ENCODE measurements around the gene PAPOLG. TPM values are rescaled to one million over a fixed set of nuclear protein-coding genes. Genes with fewer than 3 reads are reported as not detected.
A peak's percentile ranks its signal among the peaks of the same experiment; 100 is the strongest.

Gene PAPOLG
- total and polyA plus RNA-seq, 2 experiments from 2014 or later = 8.6 to 13.6 TPM

DNA sequence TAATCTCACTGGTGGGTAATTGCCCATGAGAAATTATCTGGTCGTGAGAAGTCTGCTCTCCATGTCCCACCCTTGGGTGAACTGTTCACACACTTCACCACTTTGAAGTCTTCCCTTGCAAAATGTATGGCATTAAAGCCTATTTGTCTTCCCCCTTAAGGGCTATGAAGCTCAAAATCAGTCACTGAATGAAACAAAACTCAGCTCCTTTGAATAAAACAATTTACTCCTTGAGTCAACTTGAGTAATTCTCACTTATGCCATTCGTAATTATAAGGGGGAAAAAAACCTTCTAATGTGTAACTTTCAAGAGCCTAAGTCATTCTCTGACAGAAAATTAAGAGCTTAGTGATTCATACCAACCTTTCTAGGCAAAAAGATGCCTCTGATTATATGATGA, 76.6 kb downstream of the PAPOLG start:
- Histone ChIP-seq H3K4me1 (ENCODE audit: low read depth) (no peaks in the 10 kb centered on the region), H3K27me3 (peaks cover 6% of the 10 kb centered on the region), H3K9me3 (ENCODE audit: low read depth) (no peaks in the 10 kb centered on the region), H3K4me3 (no peak overlapping the region), H3K36me3 (no peaks in the 10 kb centered on the region), H3K27ac (no peak overlapping the region)
- TF ChIP-seq, protein P1, sequence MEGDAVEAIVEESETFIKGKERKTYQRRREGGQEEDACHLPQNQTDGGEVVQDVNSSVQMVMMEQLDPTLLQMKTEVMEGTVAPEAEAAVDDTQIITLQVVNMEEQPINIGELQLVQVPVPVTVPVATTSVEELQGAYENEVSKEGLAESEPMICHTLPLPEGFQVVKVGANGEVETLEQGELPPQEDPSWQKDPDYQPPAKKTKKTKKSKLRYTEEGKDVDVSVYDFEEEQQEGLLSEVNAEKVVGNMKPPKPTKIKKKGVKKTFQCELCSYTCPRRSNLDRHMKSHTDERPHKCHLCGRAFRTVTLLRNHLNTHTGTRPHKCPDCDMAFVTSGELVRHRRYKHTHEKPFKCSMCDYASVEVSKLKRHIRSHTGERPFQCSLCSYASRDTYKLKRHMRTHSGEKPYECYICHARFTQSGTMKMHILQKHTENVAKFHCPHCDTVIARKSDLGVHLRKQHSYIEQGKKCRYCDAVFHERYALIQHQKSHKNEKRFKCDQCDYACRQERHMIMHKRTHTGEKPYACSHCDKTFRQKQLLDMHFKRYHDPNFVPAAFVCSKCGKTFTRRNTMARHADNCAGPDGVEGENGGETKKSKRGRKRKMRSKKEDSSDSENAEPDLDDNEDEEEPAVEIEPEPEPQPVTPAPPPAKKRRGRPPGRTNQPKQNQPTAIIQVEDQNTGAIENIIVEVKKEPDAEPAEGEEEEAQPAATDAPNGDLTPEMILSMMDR (IDR thresholded peaks at IDR 0.05; ENCODE audit: low read depth, low read length) = no peak
- DNase-seq (ENCODE audit: low read depth in 1 of 2, low spot score in 1 of 2) = no peak

GRCh38 chr2:60834270-60834717, 78.2 kb downstream of the PAPOLG start:
- H3K4me3 ChIP-seq = no peak overlapping the region
- peaks cover 6% of the 10 kb centered on the region for H3K27me3 ChIP-seq
- H3K36me3 ChIP-seq = no peaks in the 10 kb centered on the region
- no peaks in the 10 kb centered on the region for H3K4me1 ChIP-seq (ENCODE audit: low read depth)
- DNase-seq (ENCODE audit: low read depth in 1 of 2, low spot score in 1 of 2) = peak in 1 of 2 donors; percentile 14
- H3K27ac ChIP-seq = no peak overlapping the region
- H3K9me3 ChIP-seq (ENCODE audit: low read depth) = no peaks in the 10 kb centered on the region
- TF ChIP-seq, protein P1 (IDR thresholded peaks at IDR 0.05; ENCODE audit: low read depth, low read length) = no peak

DNA sequence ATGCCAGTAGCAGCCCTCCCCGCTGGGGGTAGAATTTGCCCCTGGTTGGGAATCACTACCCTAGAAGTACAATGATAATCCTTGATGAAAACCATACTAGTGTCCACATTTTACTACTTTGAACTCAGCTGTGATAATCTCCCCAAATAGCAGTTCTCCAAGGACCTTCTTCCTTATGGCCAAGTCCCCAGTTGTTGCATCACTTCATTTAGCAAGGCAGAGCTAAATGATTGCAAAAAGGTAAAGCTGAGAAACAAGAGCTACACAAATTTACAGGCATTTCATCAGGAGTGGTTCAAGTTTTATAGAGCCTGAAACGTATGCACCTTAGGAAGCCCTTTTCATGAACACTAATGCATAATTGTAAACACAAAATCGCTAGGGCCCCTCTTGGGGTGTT, 80.4 kb downstream of the PAPOLG start:
- no peak overlapping the region for H3K27ac ChIP-seq
- H3K36me3 ChIP-seq = no peaks in the 10 kb centered on the region
- no peaks in the 10 kb centered on the region for H3K4me1 ChIP-seq (ENCODE audit: low read depth)
- peaks cover 6% of the 10 kb centered on the region for H3K27me3 ChIP-seq
- H3K4me3 ChIP-seq = no peak overlapping the region
- no peaks in the 10 kb centered on the region for H3K9me3 ChIP-seq (ENCODE audit: low read depth)
- TF ChIP-seq, protein P1 (IDR thresholded peaks at IDR 0.05; ENCODE audit: low read depth, low read length) = no peak
- DNase-seq (ENCODE audit: low read depth in 1 of 2, low spot score in 1 of 2) = no peak

GRCh38 chr2:60837123-60837522, 81.1 kb downstream of the PAPOLG start:
- H3K27me3 ChIP-seq = peaks cover 6% of the 10 kb centered on the region
- no peaks in the 10 kb centered on the region for H3K36me3 ChIP-seq
- no peak overlapping the region for H3K27ac ChIP-seq
- DNase-seq (ENCODE audit: low read depth in 1 of 2, low spot score in 1 of 2) = no peak
- TF ChIP-seq, protein P1 (IDR thresholded peaks at IDR 0.05; ENCODE audit: low read depth, low read length) = no peak
- no peaks in the 10 kb centered on the region for H3K9me3 ChIP-seq (ENCODE audit: low read depth)
- H3K4me3 ChIP-seq = no peak overlapping the region
- no peaks in the 10 kb centered on the region for H3K4me1 ChIP-seq (ENCODE audit: low read depth)

GRCh38 chr2:60838481-60838880, 82.4 kb downstream of the PAPOLG start:
- no peak overlapping the region for H3K4me3 ChIP-seq
- TF ChIP-seq, protein P1 (IDR thresholded peaks at IDR 0.05; ENCODE audit: low read depth, low read length) = no peak
- no peak for DNase-seq (ENCODE audit: low read depth in 1 of 2, low spot score in 1 of 2)
- no peak overlapping the region for H3K27ac ChIP-seq
- no peaks in the 10 kb centered on the region for H3K9me3 ChIP-seq (ENCODE audit: low read depth)
- peaks cover 6% of the 10 kb centered on the region for H3K27me3 ChIP-seq
- no peaks in the 10 kb centered on the region for H3K4me1 ChIP-seq (ENCODE audit: low read depth)
- no peaks in the 10 kb centered on the region for H3K36me3 ChIP-seq

Measured in cardiac muscle cell (in vitro differentiated cells and primary cell).